Mucosa of gallbladder (tissue), 1 donor: Measurements from ENCODE around the gene IQGAP3. TPM values are rescaled to one million over a fixed set of nuclear protein-coding genes. Genes with fewer than 3 reads are reported as not detected.

Experiments used
- DNase-seq: peaks from one replicate; pipeline ENCODE4 v3.0.0-alpha.2; 2020; ENCODE audit warnings: low spot score
- total RNA-seq: library from RNA; stranded (reverse); gene quantifications from one replicate; pipeline ENCODE4 v1.2.1, GENCODE V29; 2021
- donor health status: DM: no; HTN: no; CAD: no.

The IQGAP3 gene
- total RNA-seq, 1 donor from 2014 or later: 2.5 TPM

- DNase-seq: no peak
Measured at GRCh38 chr1:156483397-156483796, 89.0 kb downstream of the IQGAP3 start.

- DNase-seq: no peak
Measured at GRCh38 chr1:156482276-156482675, 90.1 kb downstream of the IQGAP3 start.

- DNase-seq: no peak
Measured at GRCh38 chr1:156481527-156481926, 90.8 kb downstream of the IQGAP3 start.

GRCh38 chr1:156480411-156481192 is 91.8 kb downstream of the IQGAP3 start:
- DNase-seq: no peak

- no peak for DNase-seq
Measured at GRCh38 chr1:156480016-156480370, 92.4 kb downstream of the IQGAP3 start.

GRCh38 chr1:156479093-156480015 is 93.0 kb downstream of the IQGAP3 start:
- DNase-seq: no peak

GRCh38 chr1:156478250-156478627 is 94.1 kb downstream of the IQGAP3 start:
- no peak for DNase-seq

- no peak for DNase-seq
Measured at GRCh38 chr1:156477526-156478249, 94.7 kb downstream of the IQGAP3 start.

- DNase-seq: no peak
Measured at GRCh38 chr1:156476501-156477298, 95.7 kb downstream of the IQGAP3 start.

GRCh38 chr1:156475568-156476500 is 96.5 kb downstream of the IQGAP3 start:
- peak; percentile 82 for DNase-seq

Other genes starting within 250 kb of the IQGAP3 start
- gene CCT3, start 234.3 kb downstream of the IQGAP3 start, total RNA-seq: 202 TPM
- gene TSACC, start 234.0 kb downstream of the IQGAP3 start, total RNA-seq: not detected
- gene RHBG, start 203.4 kb downstream of the IQGAP3 start, total RNA-seq: 0.29 TPM
- gene MEF2D, start 71.8 kb downstream of the IQGAP3 start, total RNA-seq: 57.8 TPM
- gene TTC24, start 7.2 kb upstream of the IQGAP3 start, total RNA-seq: 0.60 TPM
- gene NAXE, start 19.2 kb upstream of the IQGAP3 start, total RNA-seq: 99.0 TPM
- 12.6 TPM for gene GPATCH4, start 28.9 kb upstream of the IQGAP3 start, total RNA-seq
- 0.43 TPM for gene HAPLN2, start 46.9 kb upstream of the IQGAP3 start, total RNA-seq
- 0.52 TPM for gene BCAN, start 69.6 kb upstream of the IQGAP3 start, total RNA-seq
- 26.1 TPM for gene NES, start 104.8 kb upstream of the IQGAP3 start, total RNA-seq
- gene CRABP2, start 133.0 kb upstream of the IQGAP3 start, total RNA-seq: 3.5 TPM
- 48.0 TPM for gene METTL25B, start 155.9 kb upstream of the IQGAP3 start, total RNA-seq
- gene ISG20L2, start 156.2 kb upstream of the IQGAP3 start, total RNA-seq: 24.1 TPM
- gene MRPL24, start 168.5 kb upstream of the IQGAP3 start, total RNA-seq: 63.7 TPM
- gene HDGF, start 179.1 kb upstream of the IQGAP3 start, total RNA-seq: 170 TPM
- gene PRCC, start 195.0 kb upstream of the IQGAP3 start, total RNA-seq: 57.8 TPM
- 5.4 TPM for gene SH2D2A, start 244.3 kb upstream of the IQGAP3 start, total RNA-seq